Glutamatergic neuron (in vitro differentiated cells): ENCODE measurements around the gene FLT1. TPM values are rescaled to one million over a fixed set of nuclear protein-coding genes. Genes with fewer than 3 reads are reported as not detected.

Source experiments
- DNase-seq: peaks from one replicate; pipeline ENCODE4 v3.0.0; 2022
- H3K27ac Mint-ChIP-seq: one replicate; pipeline ENCODE4 v1.8.0; 2020; ENCODE audit warnings: mild to moderate bottlenecking, mixed read lengths, inconsistent platforms; ENCODE audit not compliant: unreplicated experiment
- H3K27me3 Mint-ChIP-seq: one replicate; pipeline ENCODE4 v1.8.0; 2020; ENCODE audit warnings: mild to moderate bottlenecking, moderate library complexity, mixed read lengths, inconsistent platforms; ENCODE audit not compliant: unreplicated experiment
- H3K36me3 Mint-ChIP-seq: one replicate; pipeline ENCODE4 v1.8.0; 2020; ENCODE audit warnings: mild to moderate bottlenecking, mixed read lengths, inconsistent platforms; ENCODE audit not compliant: unreplicated experiment
- H3K4me1 Mint-ChIP-seq: one replicate; pipeline ENCODE4 v1.8.0; 2020; ENCODE audit warnings: mild to moderate bottlenecking, low read depth, mixed read lengths, inconsistent platforms; ENCODE audit not compliant: unreplicated experiment
- H3K4me3 Mint-ChIP-seq: one replicate; pipeline ENCODE4 v1.8.0; 2020; ENCODE audit warnings: mild to moderate bottlenecking, mixed read lengths, inconsistent platforms; ENCODE audit not compliant: unreplicated experiment
- H3K9me3 Mint-ChIP-seq: one replicate; pipeline ENCODE4 v1.8.0; 2020; ENCODE audit warnings: mild to moderate bottlenecking, moderate library complexity, mixed read lengths, inconsistent platforms; ENCODE audit not compliant: unreplicated experiment
- total RNA-seq: library from RNA; stranded (reverse); fragmentation: NEBNext Ultra II Directional; extraction: Animal tissue kit (Norgen Biotek cat#: 25700); gene quantifications from one replicate; pipeline ENCODE4 v1.2.1, GENCODE V29; 2021; ENCODE audit not compliant: unreplicated experiment
- TF ChIP-seq, protein P1 (sequence below): fragments of 200-600 bp; sonication (generic); IDR thresholded peaks from one replicate; pipeline ENCODE4 v1.5.0; 2021; ENCODE audit not compliant: partially characterized antibody, unreplicated experiment

Gene FLT1
- total RNA-seq, 1 donor from 2014 or later, result 49.8 TPM

GRCh38 chr13:28267497-28267896, 227.4 kb downstream of the FLT1 start:
- peaks cover 11% of the 10 kb centered on the region for H3K36me3 Mint-ChIP-seq
- no peak overlapping the region for H3K4me3 Mint-ChIP-seq
- no peaks in the 10 kb centered on the region for H3K27me3 Mint-ChIP-seq
- H3K9me3 Mint-ChIP-seq, result no peaks in the 10 kb centered on the region
- TF ChIP-seq, protein P1, sequence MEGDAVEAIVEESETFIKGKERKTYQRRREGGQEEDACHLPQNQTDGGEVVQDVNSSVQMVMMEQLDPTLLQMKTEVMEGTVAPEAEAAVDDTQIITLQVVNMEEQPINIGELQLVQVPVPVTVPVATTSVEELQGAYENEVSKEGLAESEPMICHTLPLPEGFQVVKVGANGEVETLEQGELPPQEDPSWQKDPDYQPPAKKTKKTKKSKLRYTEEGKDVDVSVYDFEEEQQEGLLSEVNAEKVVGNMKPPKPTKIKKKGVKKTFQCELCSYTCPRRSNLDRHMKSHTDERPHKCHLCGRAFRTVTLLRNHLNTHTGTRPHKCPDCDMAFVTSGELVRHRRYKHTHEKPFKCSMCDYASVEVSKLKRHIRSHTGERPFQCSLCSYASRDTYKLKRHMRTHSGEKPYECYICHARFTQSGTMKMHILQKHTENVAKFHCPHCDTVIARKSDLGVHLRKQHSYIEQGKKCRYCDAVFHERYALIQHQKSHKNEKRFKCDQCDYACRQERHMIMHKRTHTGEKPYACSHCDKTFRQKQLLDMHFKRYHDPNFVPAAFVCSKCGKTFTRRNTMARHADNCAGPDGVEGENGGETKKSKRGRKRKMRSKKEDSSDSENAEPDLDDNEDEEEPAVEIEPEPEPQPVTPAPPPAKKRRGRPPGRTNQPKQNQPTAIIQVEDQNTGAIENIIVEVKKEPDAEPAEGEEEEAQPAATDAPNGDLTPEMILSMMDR, result no peak
- DNase-seq, result no peak
- H3K4me1 Mint-ChIP-seq, result no peaks in the 10 kb centered on the region
- no peak overlapping the region for H3K27ac Mint-ChIP-seq

DNA sequence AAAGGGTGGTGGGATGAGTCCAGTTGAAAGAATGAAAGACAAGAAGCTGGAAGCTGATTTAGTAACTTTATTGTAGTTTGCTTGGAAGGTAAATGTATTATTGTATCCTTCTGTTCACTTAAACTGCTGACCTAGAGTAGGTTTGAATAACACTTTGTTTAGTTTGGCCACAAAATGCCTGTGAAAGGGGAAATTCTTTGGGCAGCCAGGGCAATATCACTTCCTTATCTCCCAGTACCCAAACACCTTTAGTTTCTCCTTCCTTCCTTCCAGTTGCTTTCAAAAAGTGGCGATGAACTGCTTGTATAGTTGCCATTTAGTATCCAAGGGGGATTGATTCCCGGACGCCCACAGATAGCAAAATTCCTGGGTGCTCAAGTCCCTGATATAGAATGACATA, 236.5 kb downstream of the FLT1 start:
- Mint-ChIP-seq H3K27ac (no peak overlapping the region), H3K4me1 (no peaks in the 10 kb centered on the region), H3K36me3 (peaks cover 9% of the 10 kb centered on the region), H3K4me3 (no peak overlapping the region), H3K27me3 (no peaks in the 10 kb centered on the region), H3K9me3 (no peaks in the 10 kb centered on the region)
- DNase-seq, result no peak
- TF ChIP-seq, protein P1, result no peak

DNA sequence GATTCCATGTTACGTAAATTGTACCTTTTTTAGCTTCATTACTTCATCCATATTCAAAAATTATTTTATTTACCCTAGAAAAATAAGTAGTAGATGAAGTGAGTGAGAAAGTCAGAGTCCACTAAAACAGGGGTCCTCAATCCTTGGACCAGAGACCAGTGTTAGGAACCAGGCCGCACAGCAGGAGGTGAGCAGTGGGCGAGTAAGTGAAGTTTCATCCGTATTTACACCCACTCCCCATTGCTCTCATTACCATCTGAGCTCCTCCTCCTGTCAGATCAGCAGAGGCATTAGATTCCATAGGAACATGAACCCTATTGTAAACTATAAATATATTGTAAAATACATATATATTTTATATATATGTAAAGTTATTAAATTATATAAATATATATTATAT, 237.6 kb downstream of the FLT1 start:
- Mint-ChIP-seq H3K4me3 (no peak overlapping the region), H3K9me3 (no peaks in the 10 kb centered on the region)

GRCh38 chr13:28252547-28252946, 242.4 kb downstream of the FLT1 start:
- no peak overlapping the region for H3K27ac Mint-ChIP-seq
- TF ChIP-seq, protein P1, result no peak
- peaks cover 2% of the 10 kb centered on the region for H3K27me3 Mint-ChIP-seq
- no peak for DNase-seq
- no peaks in the 10 kb centered on the region for H3K9me3 Mint-ChIP-seq
- H3K36me3 Mint-ChIP-seq, result peaks cover 6% of the 10 kb centered on the region
- no peak overlapping the region for H3K4me3 Mint-ChIP-seq
- H3K4me1 Mint-ChIP-seq, result no peaks in the 10 kb centered on the region

More for the DNA sequence above, 237.6 kb downstream of the FLT1 start:
- TF ChIP-seq, protein P1, result no peak
- Mint-ChIP-seq H3K36me3 (peaks cover 5% of the 10 kb centered on the region), H3K27ac (no peak overlapping the region), H3K27me3 (no peaks in the 10 kb centered on the region), H3K4me1 (no peaks in the 10 kb centered on the region)
- DNase-seq, result no peak

DNA sequence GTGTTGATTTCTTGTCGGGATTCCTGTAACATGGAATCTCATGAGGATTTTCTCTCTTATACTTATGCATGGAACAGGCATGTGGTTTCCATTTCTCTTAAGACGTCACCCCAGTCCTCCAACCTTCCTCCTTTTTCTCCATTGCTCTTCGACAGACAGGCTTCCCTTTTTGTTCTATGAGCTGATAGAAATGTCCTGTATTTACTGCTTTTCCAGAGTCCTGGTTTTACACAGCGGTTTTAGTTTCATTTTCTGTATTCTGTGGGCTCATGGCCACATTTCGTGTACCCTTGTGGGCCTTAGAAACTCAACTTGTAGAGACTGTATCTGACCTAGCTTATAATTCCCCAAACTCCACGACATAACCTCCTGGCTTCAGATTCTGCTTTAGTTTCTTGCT, 243.5 kb downstream of the FLT1 start:
- no peak overlapping the region for H3K27ac Mint-ChIP-seq
- TF ChIP-seq, protein P1, result no peak

More for the DNA sequence above, 243.5 kb downstream of the FLT1 start:
- no peaks in the 10 kb centered on the region for H3K9me3 Mint-ChIP-seq
- DNase-seq, result no peak
- H3K4me1 Mint-ChIP-seq, result no peaks in the 10 kb centered on the region
- no peak overlapping the region for H3K4me3 Mint-ChIP-seq
- H3K27me3 Mint-ChIP-seq, result peaks cover 2% of the 10 kb centered on the region
- H3K36me3 Mint-ChIP-seq, result peaks cover 6% of the 10 kb centered on the region
